ENCODE measurements around the gene EPB41L3.
"Not testable (repeated sequence)": the region's sequence is repeated elsewhere in the genome, so short reads cannot be mapped to it uniquely, and the experiment has no call there.

The EPB41L3 gene

GRCh38 chr18:5490753-5491480 is 52.9 kb downstream of the EPB41L3 start:
- no peak for DNase-seq

- DNase-seq, result no peak
Measured at GRCh38 chr18:5488844-5489243, 55.0 kb downstream of the EPB41L3 start.

- DNase-seq, result not testable (repeated sequence)
Measured at GRCh38 chr18:5488044-5488443, 55.8 kb downstream of the EPB41L3 start.

GRCh38 chr18:5484526-5484925 is 59.3 kb downstream of the EPB41L3 start:
- DNase-seq, result no peak

- no peak for DNase-seq
Measured at GRCh38 chr18:5481621-5482020, 62.2 kb downstream of the EPB41L3 start.

- no peak for DNase-seq
Measured at GRCh38 chr18:5478261-5478660, 65.5 kb downstream of the EPB41L3 start.

GRCh38 chr18:5476961-5477800 is 66.6 kb downstream of the EPB41L3 start:
- DNase-seq, result no peak

- DNase-seq, result no peak
Measured at GRCh38 chr18:5475267-5475666, 68.5 kb downstream of the EPB41L3 start.

GRCh38 chr18:5469340-5469739 is 74.5 kb downstream of the EPB41L3 start:
- no peak for DNase-seq

GRCh38 chr18:5468394-5468793 is 75.4 kb downstream of the EPB41L3 start:
- DNase-seq, result no peak

GRCh38 chr18:5467671-5468070 is 76.1 kb downstream of the EPB41L3 start:
- no peak for DNase-seq

- peak; percentile 0 for DNase-seq
Measured at GRCh38 chr18:5466256-5466655, 77.5 kb downstream of the EPB41L3 start.

- DNase-seq, result no peak
Measured at GRCh38 chr18:5464251-5464650, 79.5 kb downstream of the EPB41L3 start.

- no peak for DNase-seq
Measured at GRCh38 chr18:5463831-5464230, 80.0 kb downstream of the EPB41L3 start.

GRCh38 chr18:5463390-5463789 is 80.4 kb downstream of the EPB41L3 start:
- no peak for DNase-seq

- DNase-seq, result peak; percentile 3
Measured at GRCh38 chr18:5462227-5462626, 81.6 kb downstream of the EPB41L3 start.

GRCh38 chr18:5461041-5461440 is 82.8 kb downstream of the EPB41L3 start:
- DNase-seq, result no peak

GRCh38 chr18:5457462-5457957 is 86.3 kb downstream of the EPB41L3 start:
- no peak for DNase-seq

- DNase-seq, result no peak
Measured at GRCh38 chr18:5456577-5457461, 87.0 kb downstream of the EPB41L3 start.

GRCh38 chr18:5455674-5456073 is 88.1 kb downstream of the EPB41L3 start:
- no peak for DNase-seq

GRCh38 chr18:5452943-5453443 is 90.8 kb downstream of the EPB41L3 start:
- no peak for DNase-seq

- DNase-seq, result no peak
Measured at GRCh38 chr18:5451871-5452270, 91.9 kb downstream of the EPB41L3 start.

- no peak for DNase-seq
Measured at GRCh38 chr18:5451150-5451549, 92.6 kb downstream of the EPB41L3 start.
